Astrocyte of the spinal cord (primary cell): Measurements from ENCODE around the gene NR2E1.
A peak's percentile ranks its signal among the peaks of the same experiment; 100 is the strongest.

Experiments
- DNase-seq: peaks from one replicate; pipeline ENCODE4 v3.0.0; 2011; ENCODE audit warnings: low read depth, low spot score
- H3K4me3 ChIP-seq: 2 replicates; pipeline ENCODE4 v1.5.1; 2011; ENCODE audit warnings: low read depth, mild to moderate bottlenecking, low read length, moderate library complexity
- in situ Hi-C: cut with HindIII; loops from 2 replicates; pipeline ENCODE4 v1.10.0; 2017; ENCODE audit warnings: low sequenced_read_pairs
- TF ChIP-seq, protein P1 (sequence below): IDR thresholded peaks from 2 replicates; pipeline ENCODE4 v1.5.1; 2012; ENCODE audit warnings: low read depth, mild to moderate bottlenecking, low read length, inconsistent platforms

The NR2E1 gene

DNA sequence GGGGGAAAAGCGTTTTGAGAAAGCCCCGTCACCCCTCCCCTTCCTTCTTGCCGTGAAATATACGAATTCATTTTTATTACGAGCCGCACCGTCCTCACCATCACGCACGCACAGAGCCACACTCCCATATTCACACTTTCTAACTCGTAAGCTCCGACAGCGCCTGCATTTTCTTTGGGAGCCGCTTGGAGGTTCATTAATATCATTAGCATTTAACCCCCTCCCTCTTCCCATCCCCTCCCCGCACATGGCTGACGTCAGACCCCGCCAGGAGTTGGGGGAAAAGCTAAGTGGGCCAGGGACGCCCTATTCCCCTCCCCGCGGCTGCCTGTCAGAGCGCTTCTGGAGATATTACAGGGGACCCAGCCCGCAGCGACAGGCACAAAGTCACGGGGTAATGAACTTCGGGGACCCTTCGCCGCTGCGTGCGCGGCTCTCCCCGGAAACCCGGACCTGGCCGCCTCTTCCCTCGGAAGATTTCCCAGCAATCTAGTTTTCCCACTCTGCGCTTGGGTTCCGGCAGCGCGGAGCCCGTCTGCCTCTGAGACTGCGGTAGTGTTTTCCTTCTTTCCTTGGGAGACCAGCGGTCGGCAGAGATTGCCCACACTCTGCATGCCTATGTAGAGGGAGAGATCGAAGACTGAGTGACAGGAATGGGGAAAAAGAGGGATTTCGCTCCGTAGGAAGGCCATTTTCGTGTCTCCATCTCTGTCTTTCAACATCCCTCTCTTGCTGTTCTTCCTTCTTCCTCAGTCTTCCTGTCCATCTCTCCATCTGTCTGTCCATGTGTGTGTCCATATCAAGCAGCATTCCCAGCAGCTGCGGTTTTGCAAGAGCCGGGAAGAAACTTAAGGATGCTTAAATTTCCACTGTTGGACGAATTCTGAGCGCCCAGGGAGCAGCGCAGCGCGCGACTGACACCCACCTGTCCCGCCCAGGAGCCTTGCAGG is at the start of gene NR2E1:
TSS of gene NR2E1 (plus strand) at position 309 of the 950 bp plus-strand sequence. CDS start 744 bp downstream, outside the sequence.
- peak; percentile 28 for DNase-seq
- TF ChIP-seq, protein P1, sequence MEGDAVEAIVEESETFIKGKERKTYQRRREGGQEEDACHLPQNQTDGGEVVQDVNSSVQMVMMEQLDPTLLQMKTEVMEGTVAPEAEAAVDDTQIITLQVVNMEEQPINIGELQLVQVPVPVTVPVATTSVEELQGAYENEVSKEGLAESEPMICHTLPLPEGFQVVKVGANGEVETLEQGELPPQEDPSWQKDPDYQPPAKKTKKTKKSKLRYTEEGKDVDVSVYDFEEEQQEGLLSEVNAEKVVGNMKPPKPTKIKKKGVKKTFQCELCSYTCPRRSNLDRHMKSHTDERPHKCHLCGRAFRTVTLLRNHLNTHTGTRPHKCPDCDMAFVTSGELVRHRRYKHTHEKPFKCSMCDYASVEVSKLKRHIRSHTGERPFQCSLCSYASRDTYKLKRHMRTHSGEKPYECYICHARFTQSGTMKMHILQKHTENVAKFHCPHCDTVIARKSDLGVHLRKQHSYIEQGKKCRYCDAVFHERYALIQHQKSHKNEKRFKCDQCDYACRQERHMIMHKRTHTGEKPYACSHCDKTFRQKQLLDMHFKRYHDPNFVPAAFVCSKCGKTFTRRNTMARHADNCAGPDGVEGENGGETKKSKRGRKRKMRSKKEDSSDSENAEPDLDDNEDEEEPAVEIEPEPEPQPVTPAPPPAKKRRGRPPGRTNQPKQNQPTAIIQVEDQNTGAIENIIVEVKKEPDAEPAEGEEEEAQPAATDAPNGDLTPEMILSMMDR: no peak
- in situ Hi-C loops: no loop called here
- no peak within 1 kb of the TSS for H3K4me3 ChIP-seq

DNA sequence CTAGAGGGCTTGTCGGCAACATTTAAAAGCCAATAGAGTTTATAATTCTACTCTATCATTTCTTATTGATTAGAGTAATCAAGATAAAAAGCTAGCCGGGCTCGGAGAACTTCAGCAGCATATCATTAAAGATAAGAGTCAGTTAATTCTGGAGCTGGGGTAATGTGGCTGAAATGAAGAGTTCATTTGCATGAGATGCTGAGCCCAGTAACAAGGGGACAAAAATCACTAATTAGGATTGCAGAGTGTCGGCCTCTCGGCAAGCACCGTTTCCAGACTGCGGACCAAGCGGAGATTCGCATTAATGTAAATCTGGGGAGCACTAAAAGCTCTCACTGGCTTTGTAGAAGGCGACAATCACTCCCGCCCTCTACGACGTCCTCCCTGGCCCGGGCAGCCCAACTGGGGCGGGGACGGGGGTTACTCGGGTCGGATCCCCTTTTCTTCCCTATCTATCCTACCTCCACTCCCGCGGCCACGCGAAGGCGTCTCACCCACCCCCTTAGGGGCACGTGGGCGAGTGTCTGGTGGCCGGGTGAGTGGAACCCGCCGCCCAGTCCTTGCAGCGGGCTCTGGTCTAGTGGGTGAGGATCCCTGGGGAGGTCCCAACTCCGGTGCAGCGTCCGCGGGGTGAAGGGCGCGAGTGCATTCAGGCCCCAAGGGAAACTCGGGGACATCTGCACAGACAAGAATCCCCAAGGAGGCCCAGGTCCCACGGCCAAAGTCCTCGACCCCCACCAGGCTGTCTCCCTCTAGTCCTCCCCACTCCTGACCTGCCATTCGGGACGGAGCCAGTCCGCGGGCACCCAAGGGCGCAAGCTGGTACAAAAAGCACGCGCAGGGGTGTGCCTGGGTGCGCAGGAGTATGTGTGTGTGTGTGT is 49.0 kb upstream of the NR2E1 start:
- no peak for DNase-seq
- TF ChIP-seq, protein P1: no peak
- in situ Hi-C loops: no loop called here
- H3K4me3 ChIP-seq: no peak overlapping the region

DNA sequence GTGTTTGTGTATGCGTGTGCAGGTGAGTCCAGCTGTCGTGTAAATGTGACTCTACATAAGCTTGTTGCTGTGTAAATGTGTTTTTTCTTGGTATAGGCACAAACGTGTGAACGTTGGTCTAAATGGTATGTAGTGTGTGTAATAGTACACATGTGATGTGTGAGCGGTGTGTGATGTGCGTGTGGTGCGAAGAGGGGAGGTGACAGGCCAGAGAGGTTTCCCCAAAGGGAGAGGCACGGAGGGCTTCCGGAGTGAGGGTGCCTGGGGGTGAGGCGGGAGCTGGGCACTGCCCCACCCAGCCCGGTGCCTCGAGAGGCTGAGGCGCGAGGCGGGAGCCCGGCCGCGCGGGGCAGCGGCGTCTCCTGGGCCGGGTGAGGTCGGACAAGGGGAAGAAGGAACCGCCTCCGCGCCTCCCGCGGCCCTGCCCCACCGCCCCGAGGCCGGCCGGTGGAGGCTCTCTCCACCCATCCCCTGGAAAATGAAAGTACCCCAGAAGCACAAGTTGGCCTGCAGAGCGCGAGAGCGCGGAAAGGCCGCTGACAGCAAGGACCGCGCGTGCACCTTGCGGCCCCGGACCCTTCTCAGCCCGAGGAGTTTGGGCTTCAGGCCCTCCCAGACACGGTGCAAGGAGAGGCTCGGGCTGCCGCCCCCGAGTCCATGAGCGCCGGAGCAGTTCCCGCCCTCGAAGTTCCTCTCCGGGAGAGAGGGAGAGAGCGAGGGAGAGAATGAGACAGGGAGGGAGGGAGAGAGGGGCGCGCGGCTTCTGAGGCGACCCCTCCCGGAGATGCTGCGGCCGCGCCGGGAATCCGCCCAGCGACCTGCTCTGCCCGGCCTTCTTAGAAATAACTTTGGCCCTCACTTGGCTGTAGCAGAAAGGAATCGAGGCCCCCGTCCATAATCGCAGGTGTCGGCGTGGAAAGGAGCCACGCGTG is 48.1 kb upstream of the NR2E1 start:
- TF ChIP-seq, protein P1: no peak

DNA sequence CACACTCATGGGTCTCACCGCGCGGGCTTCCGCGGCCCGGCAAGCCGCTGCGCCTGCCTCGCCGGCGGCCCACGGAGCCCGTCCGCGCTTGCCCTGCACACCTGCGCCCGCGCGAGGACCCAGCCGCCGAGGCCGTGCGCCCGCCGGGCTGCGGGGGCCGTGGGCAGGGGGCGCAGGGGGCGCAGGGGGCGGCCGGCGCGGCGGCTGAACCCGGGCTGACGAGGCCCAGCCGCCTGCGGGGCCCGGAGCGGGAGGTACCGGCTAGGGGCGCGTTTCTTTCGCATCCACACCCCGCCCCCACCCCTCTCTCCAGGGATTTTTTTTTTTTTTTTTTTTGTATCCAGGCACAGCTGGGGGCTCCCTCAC is 47.5 kb upstream of the NR2E1 start:
- no peak for DNase-seq
- TF ChIP-seq, protein P1: no peak
- in situ Hi-C loops: no loop called here
- H3K4me3 ChIP-seq: peak overlapping the region; percentile 52

More for the DNA sequence above, 48.1 kb upstream of the NR2E1 start:
- no peak for DNase-seq
- peak overlapping the region; percentile 52 for H3K4me3 ChIP-seq
- in situ Hi-C loops: no loop called here

DNA sequence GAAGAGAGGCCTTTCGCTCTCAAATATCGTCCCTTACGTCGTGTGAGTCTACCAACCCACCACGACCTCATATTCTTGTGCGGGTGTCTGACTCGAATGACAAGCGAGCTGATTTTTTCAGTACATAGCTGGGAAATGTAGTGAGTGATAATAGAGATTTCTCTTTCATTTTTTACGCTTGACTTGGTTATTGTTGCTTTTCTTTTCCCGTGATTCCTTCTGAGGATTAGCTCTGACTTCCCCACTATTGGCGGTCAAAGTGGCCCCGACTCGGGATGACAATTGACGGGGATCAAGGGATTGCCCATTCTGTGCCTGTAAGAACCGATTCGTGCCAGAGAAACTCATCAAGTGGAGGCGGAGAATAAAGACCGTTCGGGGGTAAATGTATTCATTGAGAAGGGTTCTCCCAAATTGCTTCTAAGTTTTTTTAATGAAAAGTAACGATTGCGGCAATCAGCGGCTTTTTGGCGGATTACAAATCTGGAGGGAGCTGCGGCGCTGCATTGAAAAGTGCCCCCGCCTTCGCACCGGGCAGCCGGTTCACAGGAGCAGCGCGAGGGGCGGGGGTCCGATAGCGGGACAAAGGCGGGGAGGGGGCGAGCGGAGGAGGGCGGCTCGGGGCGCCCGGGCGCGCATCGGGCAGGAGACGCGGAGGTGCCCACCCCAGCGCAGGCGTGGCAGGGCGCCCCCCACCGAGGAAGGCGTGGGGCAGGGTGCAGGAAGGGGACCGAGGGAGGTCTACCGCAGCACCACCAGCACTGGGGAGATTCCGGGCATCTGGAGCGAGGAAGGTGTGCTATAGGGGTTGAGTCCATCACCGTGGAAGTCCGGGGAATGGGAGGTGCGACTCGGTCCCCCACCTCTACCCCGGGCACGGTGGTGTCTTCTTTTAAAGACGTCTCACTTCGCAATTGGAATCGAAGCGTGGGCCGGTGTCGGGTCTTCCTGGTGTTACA is 46.7 kb upstream of the NR2E1 start:
- DNase-seq: no peak
- in situ Hi-C loops: no loop called here
- TF ChIP-seq, protein P1: no peak
- H3K4me3 ChIP-seq: peak overlapping the region; percentile 29
